ENCODE measurements around the gene POLD4. TPM values are rescaled to one million over a fixed set of nuclear protein-coding genes. Genes with fewer than 3 reads are reported as not detected.

Gene POLD4
- 26.4 and 47.5 TPM in 2 replicates for total RNA-seq

DNA sequence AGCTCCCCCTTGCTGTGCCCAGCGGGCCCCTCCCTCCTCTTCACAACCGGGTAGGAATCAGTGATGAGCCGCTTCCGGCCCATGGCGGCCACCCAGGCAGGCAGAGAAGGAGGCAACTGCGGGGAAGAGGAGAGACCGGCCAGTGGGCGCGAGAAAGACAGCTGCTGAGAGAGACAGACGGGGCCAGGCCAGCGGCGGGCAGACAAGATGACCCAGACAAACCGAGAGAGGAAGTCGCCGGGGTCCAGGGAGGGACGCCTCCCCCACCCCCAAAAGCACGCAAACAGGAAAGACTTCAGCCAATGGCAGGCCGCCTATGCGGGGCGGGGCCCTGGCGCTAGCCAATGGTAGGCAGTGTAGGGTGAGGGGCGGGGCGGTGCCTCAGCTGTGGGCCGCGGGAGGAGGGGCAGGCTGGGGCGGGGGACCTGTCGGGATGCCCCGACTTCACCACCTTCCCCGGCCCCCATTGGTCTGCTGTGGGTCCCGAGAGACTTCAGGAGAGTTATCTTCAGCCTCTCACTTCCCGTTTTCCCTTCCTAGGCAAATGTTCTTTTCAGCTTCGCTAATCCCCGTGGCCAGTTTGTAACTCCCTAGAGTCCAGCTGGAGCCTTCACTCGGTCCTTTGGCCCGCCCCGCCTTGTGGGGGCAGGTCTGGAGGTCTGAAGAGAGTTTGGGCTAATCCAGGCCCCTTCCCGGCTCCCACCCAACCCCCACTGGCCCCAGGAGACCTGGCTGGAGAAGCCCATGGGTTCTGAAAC is at the start of gene POLD4:
POLD4 (minus strand) TSS at position 230 of the 758 bp plus-strand sequence; CDS start at position 83, 147 bp downstream.

DNA sequence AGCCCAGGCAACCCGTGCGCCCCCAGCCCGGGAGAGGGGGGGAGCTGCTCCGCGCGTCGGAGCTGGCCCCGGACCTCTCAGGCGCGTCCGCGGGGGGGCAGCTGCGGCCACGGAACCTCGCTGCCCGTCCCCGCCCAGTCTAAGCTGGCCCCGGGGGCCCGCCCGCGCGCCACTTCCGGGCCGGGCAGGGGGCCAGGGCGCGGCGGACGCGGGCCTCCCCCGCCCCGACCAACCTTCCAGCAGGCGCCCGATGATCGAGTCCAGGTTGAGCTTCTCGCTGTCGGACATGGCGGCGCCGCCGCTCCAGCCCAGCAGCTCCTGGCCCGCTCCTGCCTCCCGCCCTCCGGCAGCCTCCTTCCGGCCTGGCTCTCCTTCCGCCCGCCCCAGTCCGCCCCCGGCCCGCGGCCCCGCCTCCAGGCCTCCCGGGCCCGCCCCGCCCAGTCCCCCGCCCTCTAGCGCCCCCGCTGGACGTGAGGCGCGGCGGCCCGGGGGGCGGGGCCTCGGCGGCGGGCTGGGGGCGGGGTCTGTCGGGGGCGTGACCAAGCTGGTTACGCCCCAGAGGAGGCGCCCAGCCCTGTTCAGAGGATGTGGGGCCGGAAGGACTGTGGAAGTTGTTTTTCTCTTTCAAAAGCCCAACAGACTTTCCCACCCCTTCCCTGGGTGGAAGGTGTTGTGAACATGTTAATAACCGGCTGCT is 48.3 kb upstream of the POLD4 start, which contains the start of gene PPP1CA:
PPP1CA (minus strand) TSS at position 364 of the 697 bp plus-strand sequence; CDS start at position 288, 76 bp downstream.

DNA sequence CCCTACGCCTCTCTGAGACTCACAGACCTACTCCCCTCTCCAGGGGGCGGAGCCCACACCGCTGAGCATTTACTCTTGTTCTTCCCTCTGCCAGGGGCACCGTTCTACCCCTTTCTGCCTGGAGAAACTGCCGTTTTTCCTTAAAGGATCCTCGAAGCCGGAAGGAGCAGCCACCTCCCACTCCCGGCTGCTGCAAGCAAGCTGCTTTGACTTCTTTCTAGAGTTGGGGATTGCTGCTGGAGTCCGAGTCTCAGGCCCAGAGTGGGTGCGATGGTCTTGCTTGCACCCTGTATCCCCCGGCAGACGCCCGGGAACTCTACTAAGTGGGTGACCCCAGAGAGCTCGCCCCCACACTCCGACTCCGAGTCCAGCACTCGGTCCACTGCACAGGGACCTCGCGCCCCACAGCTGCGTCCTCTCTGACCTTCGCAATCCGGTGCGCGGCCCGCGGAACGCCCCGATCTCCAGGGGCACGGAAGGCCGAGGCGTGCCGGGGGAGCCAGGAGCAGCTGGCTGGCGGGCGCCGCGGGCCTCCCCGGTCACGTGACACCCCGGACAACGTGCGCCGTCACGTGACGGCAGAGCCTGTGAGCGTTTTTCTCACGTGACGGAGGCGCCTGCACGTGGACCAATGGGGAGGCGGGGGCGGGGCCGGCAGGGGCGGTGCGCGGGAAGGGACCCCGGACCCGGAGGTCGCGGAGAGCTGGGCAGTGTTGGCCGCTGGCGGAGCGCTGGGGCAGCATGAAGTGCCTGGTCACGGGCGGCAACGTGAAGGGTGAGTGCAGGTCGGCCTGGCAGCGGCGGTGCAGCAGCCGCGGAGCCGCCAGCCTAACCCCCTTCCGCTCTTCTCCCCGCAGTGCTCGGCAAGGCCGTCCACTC is 38.2 kb upstream of the POLD4 start, which contains the start of gene RAD9A:
RAD9A (plus strand) TSS at position 683 of the 879 bp plus-strand sequence; CDS start at position 742, 59 bp downstream.

DNA sequence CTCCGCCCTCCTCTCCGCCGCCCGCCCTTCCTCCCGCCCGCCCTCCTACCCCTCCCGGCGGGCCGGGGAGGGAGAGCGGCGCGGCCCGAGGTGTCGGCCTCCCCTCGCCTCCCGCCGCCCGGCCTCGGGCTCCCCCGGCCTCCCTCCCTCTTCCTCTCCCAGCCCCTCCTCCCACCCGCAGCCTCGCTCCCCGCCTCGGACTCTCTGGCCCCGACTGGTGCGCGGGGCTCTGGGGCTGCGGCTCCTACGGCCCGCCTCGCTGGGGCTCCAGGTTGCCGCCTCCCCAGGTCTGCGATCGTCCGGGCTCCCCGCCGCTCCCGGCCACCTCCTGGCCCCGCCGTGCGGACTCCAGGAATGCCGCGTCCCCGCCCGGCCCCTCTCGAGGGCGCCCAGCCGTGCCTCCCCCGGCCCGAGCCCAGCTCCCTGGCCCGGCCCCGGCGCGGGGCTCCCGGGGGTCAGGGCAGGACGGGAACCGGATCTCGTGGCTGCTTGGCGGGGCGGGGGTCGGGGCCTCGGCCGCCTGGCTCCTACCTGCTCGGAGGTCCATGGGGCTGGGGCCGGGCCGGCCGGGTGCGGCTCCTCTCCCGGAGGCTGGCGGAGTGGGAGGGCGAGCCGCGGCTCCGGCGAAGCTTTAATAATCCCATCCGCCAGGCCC is 19.8 kb upstream of the POLD4 start, which contains the start of gene CLCF1:
CLCF1 (minus strand) TSS at position 606 of the 655 bp plus-strand sequence; CDS start at position 547, 59 bp downstream.

DNA sequence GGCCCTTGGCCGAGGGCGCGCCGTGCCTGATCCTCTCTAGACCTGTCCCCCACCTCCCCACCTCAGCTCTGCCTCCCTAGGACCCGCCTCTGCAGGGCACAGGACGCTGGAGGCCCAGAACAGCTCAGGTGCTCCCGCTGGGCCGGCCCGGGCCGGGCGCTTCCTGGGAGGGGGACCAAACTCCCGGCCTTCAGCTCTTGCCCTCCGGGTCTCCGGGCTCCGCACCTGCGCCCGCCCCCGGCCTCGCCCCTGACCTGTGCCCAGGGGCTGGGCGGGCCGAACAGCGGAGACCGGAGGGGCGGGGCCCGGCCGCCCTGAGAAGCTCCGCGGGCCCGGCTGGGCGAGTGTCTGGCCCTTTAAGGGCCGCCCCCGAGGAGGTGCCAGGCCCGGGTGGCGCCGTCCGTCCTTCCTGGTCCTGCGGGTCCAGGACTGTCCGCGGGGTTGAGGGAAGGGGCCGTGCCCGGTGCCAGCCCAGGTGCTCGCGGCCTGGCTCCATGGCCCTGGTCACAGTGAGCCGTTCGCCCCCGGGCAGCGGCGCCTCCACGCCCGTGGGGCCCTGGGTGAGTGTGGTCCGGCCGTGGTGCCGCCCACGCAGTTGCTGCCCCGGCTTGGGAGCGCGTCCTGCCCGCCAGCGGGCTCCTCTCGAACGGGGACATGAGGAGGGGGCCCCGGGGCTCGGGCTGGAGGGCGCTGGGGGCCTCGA is 50.1 kb downstream of the POLD4 start, which contains the start of gene SSH3:
SSH3 (plus strand) TSS at position 399 of the 703 bp plus-strand sequence; CDS start at position 495, 96 bp downstream.

Other genes with a start within 250 kb of the POLD4 start
- gene KDM2A, start 234.3 kb downstream of the POLD4 start, total RNA-seq = 34.2 and 52.8 TPM in 2 replicates
- 34.3 and 40.1 TPM in 2 replicates for gene GRK2, start 87.1 kb downstream of the POLD4 start, total RNA-seq
- gene ANKRD13D, start 64.2 kb downstream of the POLD4 start, total RNA-seq = 29.1 and 54.3 TPM in 2 replicates
- gene SSH3, start 50.0 kb downstream of the POLD4 start, total RNA-seq = 5.7 and 8.5 TPM in 2 replicates
- 2.7 and 3.3 TPM in 2 replicates for gene CLCF1, start 20.1 kb upstream of the POLD4 start, total RNA-seq
- gene RAD9A, start 38.4 kb upstream of the POLD4 start, total RNA-seq = 3.2 and 5.5 TPM in 2 replicates
- gene PPP1CA, start 48.3 kb upstream of the POLD4 start, total RNA-seq = 183 and 226 TPM in 2 replicates
- gene TBC1D10C, start 50.5 kb upstream of the POLD4 start, total RNA-seq = under 0.01 and 0.09 TPM in 2 replicates
- gene CARNS1, start 62.1 kb upstream of the POLD4 start, total RNA-seq = under 0.01 and 0.09 TPM in 2 replicates
- gene RPS6KB2, start 74.9 kb upstream of the POLD4 start, total RNA-seq = 29.7 and 32.5 TPM in 2 replicates
- gene PTPRCAP, start 84.1 kb upstream of the POLD4 start, total RNA-seq = 0.18 and 0.85 TPM in 2 replicates
- 133 and 168 TPM in 2 replicates for gene CORO1B, start 89.9 kb upstream of the POLD4 start, total RNA-seq
- gene GPR152, start 99.2 kb upstream of the POLD4 start, total RNA-seq = not detected in 2 replicates
- 0.45 and 1.1 TPM in 2 replicates for gene CABP4, start 101.8 kb upstream of the POLD4 start, total RNA-seq
- gene TMEM134, start 115.7 kb upstream of the POLD4 start, total RNA-seq = 9.7 and 22.0 TPM in 2 replicates
- gene AIP, start 129.5 kb upstream of the POLD4 start, total RNA-seq = 86.3 and 135 TPM in 2 replicates
- gene PITPNM1, start 151.8 kb upstream of the POLD4 start, total RNA-seq = 11.2 and 24.2 TPM in 2 replicates
- gene CDK2AP2, start 154.6 kb upstream of the POLD4 start, total RNA-seq = 12.7 and 13.1 TPM in 2 replicates
- not detected in 2 replicates for gene CABP2, start 169.9 kb upstream of the POLD4 start, total RNA-seq
- gene GSTP1, start 230.3 kb upstream of the POLD4 start, total RNA-seq = 850 and 1,023 TPM in 2 replicates